Naive B cell (primary cell): ENCODE results near the gene RALGPS1. TPM values are rescaled to one million over a fixed set of nuclear protein-coding genes. Genes with fewer than 3 reads are reported as not detected.

ENCODE experiments used
- ATAC-seq, 2 donors: fragments of 150-1000 bp; cut with Tn5 transposase; 2 replicates each; pipeline ENCODE4 v1.10.0; 2021; ENCODE audit warnings: low read depth in 2 of 2, mild to moderate bottlenecking in 2 of 2, moderate library complexity in 2 of 2
- DNase-seq: peaks from one replicate; pipeline ENCODE4 v3.0.0; 2022
- H3K27ac Mint-ChIP-seq, 6 donors: one replicate each; pipeline ENCODE4 v1.8.0; 2020 to 2022; ENCODE audit warnings: mild to moderate bottlenecking in 6 of 6, mixed read lengths in 6 of 6, moderate library complexity in 5 of 6, inconsistent platforms in 2 of 6
- H3K27me3 Mint-ChIP-seq, 3 donors: one replicate each; pipeline ENCODE4 v1.8.0; 2021 to 2022; ENCODE audit warnings: mixed read lengths in 3 of 3, mild to moderate bottlenecking in 1 of 3
- H3K36me3 Mint-ChIP-seq, 2 donors: one replicate each; pipeline ENCODE4 v1.8.0; 2020 to 2022; ENCODE audit warnings: mixed read lengths in 2 of 2, inconsistent platforms in 1 of 2, mild to moderate bottlenecking in 1 of 2
- H3K4me1 Mint-ChIP-seq, 3 donors: one replicate each; pipeline ENCODE4 v1.8.0; 2020 to 2022; ENCODE audit warnings: mixed read lengths in 3 of 3, inconsistent platforms in 1 of 3, mild to moderate bottlenecking in 1 of 3, moderate library complexity in 1 of 3
- H3K4me3 Mint-ChIP-seq, 8 donors: one replicate each; pipeline ENCODE4 v1.8.0; 2020 to 2022; ENCODE audit warnings: mild to moderate bottlenecking in 8 of 8, mixed read lengths in 8 of 8, moderate library complexity in 8 of 8, inconsistent platforms in 2 of 8
- H3K9me3 Mint-ChIP-seq, 7 donors: one replicate each; pipeline ENCODE4 v1.8.0; 2020 to 2022; ENCODE audit warnings: mixed read lengths in 7 of 7, mild to moderate bottlenecking in 5 of 7, inconsistent platforms in 2 of 7, moderate library complexity in 1 of 7
- polyA plus RNA-seq, 6 donors: library from polyadenylated mRNA; unstranded; fragments of 300-500 nt; fragmentation: Illumina TruSeq; gene quantifications; one replicate each; pipeline ENCODE4 v1.2.3, GENCODE V29; 2021; ENCODE audit warnings: low read depth in 6 of 6

The RALGPS1 gene
- polyA plus RNA-seq, 6 donors from 2014 or later: 3.0 to 7.9 (median 5.4) TPM

DNA sequence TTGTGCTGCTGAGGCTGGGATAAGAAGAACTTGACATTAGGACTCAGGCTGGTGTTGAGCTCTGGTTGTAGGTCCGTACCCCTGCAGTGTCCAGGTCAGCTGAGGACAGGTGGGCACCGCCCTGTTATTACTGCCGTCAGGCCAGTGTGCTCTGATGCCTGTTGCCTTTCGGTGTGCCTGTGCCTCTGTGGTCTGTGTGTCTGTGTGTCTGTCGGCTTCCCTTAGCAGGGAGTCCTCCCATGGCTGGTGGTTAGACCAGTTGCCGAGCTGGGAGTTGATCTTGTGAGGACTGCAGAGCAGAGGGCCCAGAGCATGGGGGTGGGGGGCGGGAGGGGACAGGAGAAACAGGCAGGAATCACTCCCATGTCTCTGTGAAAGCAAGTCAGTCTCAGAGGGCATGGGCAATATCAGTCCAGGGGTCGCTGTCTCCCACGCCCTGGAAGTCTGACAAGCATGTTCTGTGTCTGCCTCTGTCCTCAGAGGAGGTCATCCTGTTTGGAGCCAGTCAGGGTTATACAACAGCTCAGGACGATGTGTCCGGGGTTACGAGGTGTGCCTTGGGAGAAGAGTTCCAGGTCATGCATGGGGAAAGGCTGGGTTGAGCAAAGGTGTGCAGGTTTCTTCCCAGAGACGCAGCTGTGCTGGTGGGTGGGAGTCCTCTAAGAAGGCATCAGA lies 282.7 kb downstream of the RALGPS1 start:
- Mint-ChIP-seq H3K4me1 (peaks cover 0 to 7% (median 4%) of the 10 kb centered on the region in 3 donors), H3K27ac (peak overlapping the region in 2 of 6 donors; percentile 21 to 33), H3K4me3 (peak overlapping the region in 1 of 8 donors; percentile 42), H3K27me3 (no peaks in the 10 kb centered on the region), H3K36me3 (no peaks in the 10 kb centered on the region), H3K9me3 (no peaks in the 10 kb centered on the region)
- ATAC-seq: no peak
- DNase-seq: no peak

DNA sequence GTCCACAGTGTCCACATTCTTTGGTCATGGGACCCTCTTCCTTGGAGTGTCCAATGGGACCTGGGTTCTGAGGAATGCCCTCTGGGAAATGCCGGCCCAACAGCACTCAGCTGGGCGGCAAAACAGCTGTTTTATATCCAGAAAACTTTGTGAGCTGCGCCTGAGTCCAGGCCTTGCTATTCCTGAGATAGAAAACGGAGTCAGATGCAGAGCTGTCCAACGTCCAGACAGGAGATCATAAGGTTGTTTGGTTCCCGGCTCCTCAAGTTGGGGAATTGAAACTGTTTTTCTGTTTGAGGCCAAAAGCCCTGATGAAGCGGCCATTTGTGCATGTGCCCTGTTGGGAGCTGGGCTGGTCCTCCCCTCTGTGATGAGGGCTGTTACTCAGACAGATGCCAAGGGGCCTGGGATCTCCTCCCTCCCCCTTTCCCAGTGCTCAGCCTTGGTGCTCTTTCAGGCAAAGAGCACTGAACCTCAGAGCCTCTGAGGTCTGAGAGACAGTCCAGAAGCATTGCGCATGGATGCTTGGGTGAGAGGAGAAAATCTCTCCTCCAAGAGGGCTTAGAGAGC lies 283.4 kb downstream of the RALGPS1 start:
- Mint-ChIP-seq H3K27me3 (no peaks in the 10 kb centered on the region), H3K27ac (peak overlapping the region in 3 of 6 donors; percentile 33 to 66 (median 62)), H3K36me3 (no peaks in the 10 kb centered on the region), H3K4me3 (no peak overlapping the region), H3K9me3 (no peaks in the 10 kb centered on the region), H3K4me1 (peaks cover 0 to 7% (median 2%) of the 10 kb centered on the region in 3 donors)
- DNase-seq (no peak), ATAC-seq (no peak)

DNA sequence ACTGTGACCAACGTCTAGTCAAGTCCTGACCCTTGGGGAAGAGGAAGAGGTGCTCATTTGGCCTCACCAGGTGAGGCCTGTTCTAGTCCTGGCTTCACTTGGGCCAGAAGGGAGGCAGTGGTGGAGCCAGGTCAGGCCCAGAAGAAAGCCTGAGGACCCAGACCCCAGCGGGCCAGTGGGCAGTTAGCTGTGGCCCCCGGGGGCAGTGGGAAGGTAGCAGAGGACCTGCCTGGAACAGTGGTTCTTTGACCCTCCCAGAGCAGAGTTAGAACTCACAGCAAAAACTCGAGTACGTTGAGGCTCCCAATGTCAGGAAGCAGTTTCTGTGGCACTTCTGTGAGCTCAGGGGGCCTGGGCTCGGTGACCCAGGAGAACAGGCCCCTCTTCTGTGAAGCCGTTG lies 284.0 kb downstream of the RALGPS1 start:
- H3K36me3 Mint-ChIP-seq: no peaks in the 10 kb centered on the region
- ATAC-seq: no peak
- peak overlapping the region in 2 of 6 donors; percentile 62 to 66 for H3K27ac Mint-ChIP-seq
- no peak for DNase-seq
- no peaks in the 10 kb centered on the region for H3K27me3 Mint-ChIP-seq
- H3K9me3 Mint-ChIP-seq: no peaks in the 10 kb centered on the region
- H3K4me3 Mint-ChIP-seq: no peak overlapping the region
- H3K4me1 Mint-ChIP-seq: peaks cover 0 to 7% (median 0%) of the 10 kb centered on the region in 3 donors

DNA sequence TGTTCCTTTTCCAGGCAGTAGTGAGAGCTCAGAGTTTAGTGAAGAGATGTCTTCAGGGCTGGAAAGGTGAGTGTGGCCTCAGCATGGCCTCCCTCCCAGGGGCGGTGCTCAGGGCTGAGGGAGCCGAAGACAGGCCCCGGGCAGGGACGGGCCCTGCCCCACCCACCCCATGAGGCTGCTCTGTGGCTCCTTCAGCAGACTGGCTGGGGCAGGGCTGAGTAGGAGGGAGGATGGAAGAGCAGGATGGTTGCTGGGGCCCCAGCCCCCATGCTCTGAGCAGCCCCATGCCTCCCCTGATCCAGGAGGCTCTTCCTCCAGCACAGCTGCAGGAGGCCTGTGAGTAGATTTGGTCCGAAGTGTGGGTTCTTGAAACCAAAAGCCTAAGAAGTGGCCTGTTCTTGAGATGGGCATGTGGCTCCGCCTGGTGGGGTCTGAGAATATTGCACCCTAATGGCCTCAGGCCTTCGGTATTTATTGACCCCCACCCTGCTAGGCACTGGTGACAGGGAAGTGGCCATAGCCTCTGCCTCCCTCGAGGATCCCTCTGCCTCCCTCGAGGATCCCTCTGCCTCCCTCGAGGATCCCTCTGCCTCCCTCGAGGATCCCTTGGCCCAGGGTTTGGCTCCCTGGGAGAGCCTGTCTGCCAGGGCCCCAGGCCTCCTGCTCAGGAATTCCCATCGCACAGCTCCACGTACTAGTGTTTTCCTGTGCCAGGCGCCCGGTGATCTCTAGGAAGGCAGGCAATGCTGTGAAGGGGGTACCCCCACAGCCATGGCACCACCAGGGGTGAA lies 284.6 kb downstream of the RALGPS1 start:
- H3K36me3 Mint-ChIP-seq: no peaks in the 10 kb centered on the region
- ATAC-seq (peak; percentile 76 to 81), DNase-seq (peak; percentile 69)
- no peak overlapping the region for H3K4me3 Mint-ChIP-seq
- H3K27me3 Mint-ChIP-seq: no peaks in the 10 kb centered on the region
- peak overlapping the region in 2 of 6 donors; percentile 20 to 62 for H3K27ac Mint-ChIP-seq
- H3K4me1 Mint-ChIP-seq: peaks cover 0 to 7% (median 0%) of the 10 kb centered on the region in 3 donors
- H3K9me3 Mint-ChIP-seq: no peaks in the 10 kb centered on the region

DNA sequence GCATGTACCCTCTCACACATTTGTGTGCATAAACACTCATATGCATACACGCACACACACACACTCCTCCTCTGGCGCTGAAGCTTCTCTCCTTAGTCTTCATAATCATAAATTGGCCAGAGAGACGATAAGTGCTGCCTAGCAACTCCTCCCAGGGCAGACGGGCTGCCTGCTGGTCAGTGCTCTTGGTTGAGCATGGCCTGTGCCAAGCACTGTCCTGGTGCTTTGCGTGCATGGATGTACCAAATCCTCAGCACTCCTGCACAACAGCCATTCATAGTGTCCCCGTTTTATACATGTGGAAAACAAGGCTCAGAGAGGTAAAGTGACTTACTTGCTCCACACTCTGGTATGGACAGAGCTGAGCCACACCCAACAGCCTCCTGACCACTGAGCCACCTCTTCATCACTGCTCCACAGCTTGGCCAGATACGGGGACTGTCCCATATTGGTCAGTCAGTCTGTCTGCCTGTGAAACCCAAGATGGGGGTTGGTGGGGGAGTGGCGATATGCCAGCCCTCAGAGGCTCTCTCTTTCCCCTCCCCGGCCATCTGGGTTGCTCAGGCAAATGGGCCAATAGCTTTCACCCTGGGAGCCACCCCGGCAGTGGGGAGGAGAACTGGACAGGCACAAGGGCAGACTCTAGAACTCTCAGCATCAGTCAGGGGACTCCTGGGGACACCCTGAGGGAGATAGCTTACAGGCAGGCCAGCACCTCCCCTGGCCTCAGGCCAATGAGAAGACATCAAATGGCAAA lies 285.7 kb downstream of the RALGPS1 start:
- ATAC-seq: no peak
- Mint-ChIP-seq H3K4me3 (no peak overlapping the region), H3K27ac (peak overlapping the region in 2 of 6 donors; percentile 9 to 15), H3K9me3 (no peaks in the 10 kb centered on the region), H3K27me3 (no peaks in the 10 kb centered on the region), H3K4me1 (peaks cover 0 to 7% (median 0%) of the 10 kb centered on the region in 3 donors), H3K36me3 (no peaks in the 10 kb centered on the region)
- no peak for DNase-seq

DNA sequence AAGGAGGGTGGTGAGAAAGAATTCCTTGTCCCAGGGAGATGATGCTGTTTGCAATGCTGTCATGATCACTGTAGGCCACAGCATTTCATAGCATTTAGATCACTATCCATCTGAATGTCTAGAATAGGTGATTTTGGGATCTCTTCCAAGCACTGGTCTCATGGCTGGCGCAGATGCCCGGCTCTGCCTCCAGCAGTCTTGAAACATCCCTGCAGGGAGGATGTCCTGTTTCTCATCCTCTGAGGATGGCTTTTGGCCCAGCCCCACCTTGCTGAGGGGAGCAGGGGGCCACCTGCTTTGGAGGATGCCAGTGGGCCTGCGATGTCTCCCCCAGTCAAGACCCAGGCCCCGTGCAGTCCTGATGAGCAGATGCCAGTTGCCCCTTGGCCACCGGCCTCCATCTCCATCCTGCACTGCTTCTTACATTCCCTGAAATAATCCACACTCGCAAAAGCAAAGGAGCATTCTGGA lies 286.5 kb downstream of the RALGPS1 start:
- H3K27ac Mint-ChIP-seq: no peak overlapping the region
- no peak for ATAC-seq

DNA sequence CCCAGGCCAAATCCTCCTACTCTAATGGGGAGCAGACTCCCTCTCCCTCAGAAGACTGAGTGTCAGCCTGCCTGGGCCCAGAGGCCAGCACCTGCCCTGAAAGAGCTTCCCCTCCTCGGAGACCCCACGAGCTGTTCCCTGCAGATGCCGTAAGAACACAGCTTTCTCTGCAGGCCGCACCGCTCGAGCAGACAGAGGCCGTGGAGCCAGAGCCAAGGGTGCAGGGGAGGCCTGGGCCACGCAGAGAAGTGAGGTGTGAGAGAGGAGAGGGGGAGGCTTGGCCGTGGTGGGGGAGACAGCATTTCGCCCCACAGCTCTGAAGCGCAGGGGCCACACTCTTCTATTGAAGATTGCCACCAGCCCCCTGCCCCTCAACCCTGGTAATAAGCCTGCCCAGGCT lies 287.1 kb downstream of the RALGPS1 start:
- peaks cover 0 to 7% (median 0%) of the 10 kb centered on the region in 3 donors for H3K4me1 Mint-ChIP-seq
- ATAC-seq (no peak), DNase-seq (no peak)
- H3K4me3 Mint-ChIP-seq: no peak overlapping the region
- no peaks in the 10 kb centered on the region for H3K27me3 Mint-ChIP-seq
- no peaks in the 10 kb centered on the region for H3K36me3 Mint-ChIP-seq
- no peak overlapping the region for H3K27ac Mint-ChIP-seq
- no peaks in the 10 kb centered on the region for H3K9me3 Mint-ChIP-seq

More for the DNA sequence above, 286.5 kb downstream of the RALGPS1 start:
- H3K36me3 Mint-ChIP-seq: no peaks in the 10 kb centered on the region
- no peaks in the 10 kb centered on the region for H3K9me3 Mint-ChIP-seq
- H3K27me3 Mint-ChIP-seq: no peaks in the 10 kb centered on the region
- no peak for DNase-seq
- no peak overlapping the region for H3K4me3 Mint-ChIP-seq
- peaks cover 0 to 7% (median 0%) of the 10 kb centered on the region in 3 donors for H3K4me1 Mint-ChIP-seq

DNA sequence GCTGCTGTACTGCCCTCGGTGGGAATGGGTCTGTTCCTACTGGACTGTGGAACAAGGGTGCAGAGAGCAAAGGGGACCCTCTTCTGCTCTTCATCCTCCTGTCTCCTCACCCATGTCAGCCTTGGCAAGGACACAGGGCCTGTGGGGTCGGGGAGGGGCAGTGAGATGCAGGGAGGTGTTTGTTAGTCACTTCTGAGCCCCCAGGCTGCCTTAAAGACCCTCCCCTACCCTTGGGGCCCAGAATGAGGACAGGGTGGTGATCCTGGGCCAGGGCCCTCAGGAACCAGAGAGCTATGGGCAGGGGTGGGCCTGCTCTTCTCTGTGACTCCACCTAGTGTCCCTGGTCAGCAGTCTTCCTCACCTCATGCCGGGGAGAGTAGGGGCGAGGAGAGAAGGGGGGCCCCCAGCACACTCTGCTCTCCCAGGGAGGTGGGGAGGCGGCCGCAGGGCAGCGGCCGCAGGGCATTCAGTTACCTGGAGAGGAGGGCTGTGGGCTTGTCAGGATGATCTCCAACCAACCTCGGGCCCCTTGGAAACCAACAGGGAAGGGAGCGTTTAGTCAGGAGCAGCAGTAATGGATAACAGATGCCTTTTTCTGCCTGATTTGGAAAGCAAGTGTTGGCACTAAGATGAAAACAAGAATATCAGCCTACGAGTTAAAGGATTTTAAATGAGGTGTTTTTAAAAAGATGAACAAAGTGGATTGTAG lies 288.0 kb downstream of the RALGPS1 start:
- no peaks in the 10 kb centered on the region for H3K9me3 Mint-ChIP-seq
- H3K27me3 Mint-ChIP-seq: no peaks in the 10 kb centered on the region
- no peak overlapping the region for H3K4me3 Mint-ChIP-seq
- H3K4me1 Mint-ChIP-seq: peaks cover 0 to 7% (median 0%) of the 10 kb centered on the region in 3 donors
- no peaks in the 10 kb centered on the region for H3K36me3 Mint-ChIP-seq
- DNase-seq: no peak
- no peak overlapping the region for H3K27ac Mint-ChIP-seq
- ATAC-seq: no peak

DNA sequence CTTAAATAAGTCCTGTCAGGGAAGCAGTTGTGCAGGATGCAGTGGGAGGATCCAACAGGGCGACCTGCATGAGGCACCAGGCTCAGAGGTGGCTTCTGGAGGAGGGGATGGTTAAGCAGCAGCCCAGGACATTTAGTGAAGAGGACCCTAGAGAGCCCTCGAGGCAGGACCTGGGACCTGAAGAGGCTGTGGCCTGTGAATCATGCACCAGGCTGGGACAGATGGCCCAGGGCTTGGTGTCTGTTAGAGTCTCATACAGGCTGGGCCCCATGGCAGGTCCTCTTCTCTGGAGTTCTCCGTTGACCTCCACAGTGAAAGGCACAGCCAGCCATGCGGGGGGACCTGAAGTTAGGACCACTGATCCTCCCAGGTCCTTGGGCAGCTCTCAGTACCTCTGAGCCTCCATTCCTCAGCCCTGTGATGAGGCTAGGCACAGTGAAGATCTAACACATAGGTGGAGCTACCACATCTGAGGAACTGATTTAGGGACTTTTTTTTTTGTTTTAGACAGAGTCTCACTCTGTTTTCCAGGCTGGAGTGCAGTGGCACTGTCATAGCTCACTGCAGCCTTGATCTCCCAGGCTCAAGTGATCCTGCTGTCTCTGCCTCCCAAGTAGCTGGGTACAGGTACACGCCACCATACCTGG lies 289.2 kb downstream of the RALGPS1 start:
- H3K36me3 Mint-ChIP-seq: no peaks in the 10 kb centered on the region
- ATAC-seq (no peak), DNase-seq (no peak)
- H3K4me3 Mint-ChIP-seq: peak overlapping the region in 1 of 8 donors; percentile 25
- no peaks in the 10 kb centered on the region for H3K27me3 Mint-ChIP-seq
- no peaks in the 10 kb centered on the region for H3K9me3 Mint-ChIP-seq
- no peak overlapping the region for H3K27ac Mint-ChIP-seq
- peaks cover 0 to under 1% (median 0%) of the 10 kb centered on the region in 3 donors for H3K4me1 Mint-ChIP-seq

DNA sequence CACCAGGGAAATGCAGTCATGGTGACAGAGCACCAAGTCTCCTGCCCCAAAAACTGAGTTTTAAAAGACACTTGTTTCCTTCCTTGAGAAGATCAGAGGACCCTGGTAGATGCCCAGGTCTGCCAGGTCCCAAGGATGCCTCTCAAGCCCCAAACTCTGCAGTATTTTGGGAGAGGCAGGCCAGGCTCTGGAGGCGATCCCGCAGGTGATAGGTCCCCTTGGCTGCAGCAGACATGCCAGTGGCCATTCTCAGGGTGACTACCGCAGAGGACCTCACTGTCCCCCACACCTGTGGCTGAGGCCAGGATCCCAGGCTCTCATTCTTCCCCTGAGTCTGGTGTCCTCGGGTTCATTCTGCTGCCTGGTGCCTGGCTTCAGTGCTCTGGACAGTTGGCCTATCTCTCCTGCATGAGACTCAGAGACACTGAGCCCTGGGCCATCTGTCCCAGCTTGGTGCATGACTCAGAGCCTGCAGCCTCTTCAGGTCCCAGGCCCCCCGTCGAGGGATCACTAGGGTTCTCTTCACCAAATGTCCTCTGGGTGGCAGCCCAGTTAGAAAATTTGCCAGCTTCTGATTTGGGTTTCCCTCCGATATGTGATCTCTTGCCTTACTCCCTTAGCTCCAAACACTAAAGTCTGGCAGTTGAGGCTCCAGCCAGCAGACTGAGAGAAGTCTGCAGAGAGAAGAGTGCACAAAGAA lies 290.3 kb downstream of the RALGPS1 start:
- DNase-seq (no peak), ATAC-seq (no peak)
- Mint-ChIP-seq H3K27me3 (no peaks in the 10 kb centered on the region), H3K36me3 (no peaks in the 10 kb centered on the region), H3K27ac (no peak overlapping the region), H3K4me1 (no peaks in the 10 kb centered on the region), H3K9me3 (no peaks in the 10 kb centered on the region), H3K4me3 (peak overlapping the region in 1 of 8 donors; percentile 61)

DNA sequence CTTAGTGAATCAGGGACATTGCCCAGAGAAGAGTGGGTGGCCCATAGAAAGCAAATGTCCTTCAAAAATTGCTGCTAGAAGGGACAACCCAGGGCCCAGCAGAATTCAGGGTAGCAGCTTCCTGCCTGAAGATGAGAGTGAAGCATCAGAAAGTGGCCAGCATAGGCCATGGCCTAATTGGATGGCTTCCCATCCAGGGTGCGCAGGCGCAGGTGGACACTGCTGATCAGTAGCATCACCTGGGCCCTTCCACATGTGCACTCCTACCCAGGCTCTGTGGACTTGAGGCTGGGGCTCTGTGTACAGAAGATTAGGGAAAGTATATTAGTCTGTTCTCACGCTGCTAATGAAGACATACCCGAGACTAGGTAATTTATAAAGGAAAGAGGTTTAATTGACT lies 291.4 kb downstream of the RALGPS1 start:
- H3K4me1 Mint-ChIP-seq: no peaks in the 10 kb centered on the region
- no peaks in the 10 kb centered on the region for H3K36me3 Mint-ChIP-seq
- ATAC-seq: no peak
- H3K4me3 Mint-ChIP-seq: no peak overlapping the region
- peak overlapping the region in 1 of 6 donors; percentile 25 for H3K27ac Mint-ChIP-seq
- H3K27me3 Mint-ChIP-seq: no peaks in the 10 kb centered on the region
- H3K9me3 Mint-ChIP-seq: no peaks in the 10 kb centered on the region
- no peak for DNase-seq

DNA sequence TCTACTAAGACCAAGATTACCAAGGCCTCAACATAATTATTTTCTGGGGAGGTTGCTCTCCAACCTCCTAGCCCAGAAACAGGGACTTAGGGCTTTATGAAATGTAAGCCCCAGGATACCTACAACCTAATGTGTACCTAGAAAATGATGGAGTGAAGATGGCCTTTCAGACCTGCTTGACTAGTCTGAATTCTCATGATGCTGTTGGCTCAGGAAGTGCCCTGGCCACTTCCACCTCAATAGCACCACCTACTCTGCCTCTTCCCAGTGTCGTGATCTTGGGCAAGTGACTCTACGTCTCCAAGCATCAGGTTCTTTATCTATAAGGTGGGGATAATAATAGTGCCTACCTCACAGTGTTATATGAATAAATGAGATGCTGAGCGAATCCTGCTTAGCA lies 292.1 kb downstream of the RALGPS1 start:
- H3K36me3 Mint-ChIP-seq: no peaks in the 10 kb centered on the region
- no peak for ATAC-seq
- H3K4me3 Mint-ChIP-seq: no peak overlapping the region
- peak overlapping the region in 1 of 6 donors; percentile 42 for H3K27ac Mint-ChIP-seq
- H3K9me3 Mint-ChIP-seq: no peaks in the 10 kb centered on the region
- no peaks in the 10 kb centered on the region for H3K4me1 Mint-ChIP-seq
- no peak for DNase-seq
- no peaks in the 10 kb centered on the region for H3K27me3 Mint-ChIP-seq
